ENCODE measurements around the gene PAK6.

The PAK6 gene

DNA sequence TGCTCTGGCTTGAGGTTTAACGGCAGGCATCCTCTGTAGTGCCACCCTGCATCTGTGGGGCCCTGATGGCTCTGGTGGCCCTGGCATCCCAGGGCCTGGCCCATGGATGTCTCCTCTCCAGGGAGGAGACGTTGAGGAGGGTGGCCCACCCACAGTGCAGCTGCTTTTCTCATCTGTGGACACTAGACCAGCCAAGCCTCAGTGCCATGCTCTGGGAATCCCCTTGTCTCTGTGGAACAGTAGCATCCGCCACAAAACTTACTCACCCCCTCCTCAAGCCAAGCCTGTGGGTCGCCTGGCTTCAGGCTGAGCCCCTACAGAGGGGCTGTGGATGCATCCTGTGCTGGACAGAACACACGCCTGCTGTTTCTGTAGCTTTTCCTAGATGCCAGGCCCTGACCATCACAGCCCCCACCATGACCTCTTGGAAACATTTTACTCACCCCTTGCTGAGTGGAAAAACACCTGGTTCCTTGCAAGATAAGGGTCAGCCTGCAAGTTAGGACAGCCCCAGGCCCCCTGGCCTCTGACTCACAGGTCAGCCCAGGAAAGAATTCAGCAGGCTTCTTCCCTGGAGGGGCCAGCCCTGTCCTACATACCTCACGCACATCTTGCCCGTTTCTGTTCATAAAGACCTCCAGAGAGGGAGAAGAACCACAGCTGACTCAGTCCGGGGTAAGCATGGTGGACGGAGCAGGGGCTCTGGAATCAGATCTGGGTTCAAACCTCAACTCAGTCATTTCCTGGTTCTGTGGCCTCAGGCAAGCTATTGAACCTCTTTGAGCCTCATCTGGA is 19.0 kb downstream of the PAK6 start:
- no peak for DNase-seq

DNA sequence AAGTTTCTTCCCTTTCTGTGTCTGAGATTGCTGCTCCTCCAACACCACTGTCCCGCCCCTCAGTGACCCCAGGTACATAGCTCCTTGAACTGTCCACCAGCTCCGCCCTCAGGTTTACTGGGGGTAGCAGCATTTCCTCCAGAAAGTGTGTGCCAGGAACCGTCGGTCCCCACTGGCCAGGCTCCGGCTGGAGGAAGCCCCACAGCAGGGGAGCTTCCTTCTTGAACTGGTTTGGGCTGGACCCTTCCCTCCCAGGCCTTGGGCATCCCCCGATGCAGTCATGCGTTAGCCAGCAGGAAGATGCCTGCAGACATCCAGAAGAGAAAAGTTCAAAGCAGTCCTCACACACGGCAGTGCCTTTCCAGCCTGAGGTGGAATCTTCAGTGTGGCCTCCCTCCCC is 19.7 kb downstream of the PAK6 start:
- no peak for DNase-seq

DNA sequence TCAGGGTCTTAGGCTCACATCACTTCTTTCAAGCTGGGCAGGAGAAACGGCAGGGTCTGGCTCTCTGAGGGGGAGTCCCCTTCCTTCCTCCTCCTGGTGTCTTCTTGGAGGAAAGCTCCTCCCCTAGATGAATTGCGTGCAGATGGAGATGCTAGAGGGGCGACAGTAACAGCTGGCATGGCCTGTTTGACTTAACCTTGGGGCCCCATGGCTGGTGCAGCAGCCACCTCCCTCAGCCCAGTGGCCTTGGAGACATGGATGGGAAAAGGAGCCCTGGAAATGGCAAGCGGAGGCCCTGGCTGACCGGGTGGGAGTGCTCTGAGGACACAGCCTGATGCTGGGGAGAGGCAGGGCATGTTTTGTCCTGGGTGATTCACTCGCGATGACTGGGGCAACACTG is 20.2 kb downstream of the PAK6 start:
- no peak for DNase-seq

DNA sequence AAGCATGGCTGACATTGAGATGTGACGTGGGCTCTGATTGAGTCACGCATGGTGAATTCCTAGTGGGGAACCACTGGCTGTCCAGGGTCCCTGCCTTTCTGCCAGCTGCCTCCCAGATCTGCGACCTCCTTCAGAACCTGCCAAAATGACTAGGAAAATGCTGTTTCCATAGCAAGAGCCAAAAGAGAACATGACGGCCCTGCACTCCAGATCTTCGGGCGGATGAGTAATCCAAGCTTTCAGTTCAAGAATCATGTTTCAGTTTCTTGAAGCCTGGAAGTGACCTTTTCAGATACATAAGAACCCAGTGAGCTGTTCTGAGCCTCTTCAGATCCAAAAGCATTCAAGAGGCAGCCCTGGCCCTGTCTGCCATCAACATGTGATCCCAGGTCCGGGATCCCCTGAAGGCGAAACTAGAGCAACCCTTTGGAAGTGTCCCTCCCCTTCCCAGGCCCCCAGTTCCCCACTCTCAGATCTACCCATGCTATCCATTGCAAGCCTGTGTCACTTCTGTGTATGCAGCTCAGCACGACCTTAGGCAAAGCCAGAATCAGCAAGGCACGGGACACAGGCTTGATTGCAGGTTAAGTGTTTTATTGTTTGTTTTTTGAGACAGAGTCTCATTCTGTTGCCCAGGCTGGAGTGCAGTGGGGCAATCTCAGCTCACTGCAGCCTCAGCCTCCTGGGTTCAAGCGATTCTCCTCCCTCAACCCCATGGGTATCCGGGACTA is 24.3 kb downstream of the PAK6 start:
- DNase-seq, result no peak

DNA sequence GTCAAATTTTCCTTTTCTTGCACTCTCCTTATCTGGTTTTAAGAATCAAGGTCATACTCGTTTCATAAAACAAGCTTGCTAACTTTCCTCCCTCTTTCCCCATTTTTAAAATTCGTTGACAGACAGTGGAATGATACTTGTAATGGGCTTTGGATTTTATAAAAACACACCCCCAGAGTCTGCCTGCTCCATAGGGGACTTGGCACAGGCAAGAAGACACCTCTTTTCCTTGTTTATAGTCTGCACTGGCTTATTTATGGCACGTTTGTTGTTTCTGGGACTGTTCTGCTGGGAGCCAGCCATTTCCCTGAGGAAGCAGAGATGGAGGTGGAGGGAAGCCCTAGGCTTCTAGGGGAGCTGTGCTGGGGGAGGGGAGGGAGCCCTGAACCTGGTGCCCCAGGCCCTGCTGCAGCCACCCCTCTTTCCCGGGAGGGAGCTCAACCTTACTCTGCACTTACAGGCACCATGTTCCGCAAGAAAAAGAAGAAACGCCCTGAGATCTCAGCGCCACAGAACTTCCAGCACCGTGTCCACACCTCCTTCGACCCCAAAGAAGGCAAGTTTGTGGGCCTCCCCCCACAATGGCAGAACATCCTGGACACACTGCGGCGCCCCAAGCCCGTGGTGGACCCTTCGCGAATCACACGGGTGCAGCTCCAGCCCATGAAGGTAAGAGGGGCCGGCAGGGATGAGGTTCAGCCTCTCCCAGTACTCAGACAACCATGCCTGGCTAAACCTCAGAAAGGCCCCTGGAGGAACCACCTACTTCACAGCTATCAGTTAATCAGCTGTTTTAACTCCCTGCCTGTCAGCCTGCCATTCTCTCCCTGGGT is 25.7 kb downstream of the PAK6 start:
- DNase-seq, result no peak

DNA sequence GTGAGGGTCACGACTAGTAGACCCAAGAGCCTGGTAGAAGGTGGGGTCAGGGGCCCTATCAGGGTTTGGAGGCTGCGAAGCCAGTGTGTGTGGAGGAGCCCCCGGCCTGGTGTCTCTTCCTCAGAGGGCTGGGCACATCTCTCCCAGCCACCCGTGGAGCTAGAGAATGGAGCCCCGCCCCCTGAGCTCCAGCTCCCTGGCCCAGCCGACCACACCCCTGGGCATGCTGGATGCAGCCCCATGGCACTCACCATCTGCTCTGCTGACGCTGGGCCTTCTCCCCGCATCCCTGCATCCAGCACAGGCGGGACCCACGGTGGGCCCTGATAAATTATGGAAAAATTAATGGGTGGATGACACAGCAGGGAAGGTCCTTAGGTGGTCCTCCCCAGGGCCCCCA is 26.5 kb downstream of the PAK6 start:
- DNase-seq, result no peak

DNA sequence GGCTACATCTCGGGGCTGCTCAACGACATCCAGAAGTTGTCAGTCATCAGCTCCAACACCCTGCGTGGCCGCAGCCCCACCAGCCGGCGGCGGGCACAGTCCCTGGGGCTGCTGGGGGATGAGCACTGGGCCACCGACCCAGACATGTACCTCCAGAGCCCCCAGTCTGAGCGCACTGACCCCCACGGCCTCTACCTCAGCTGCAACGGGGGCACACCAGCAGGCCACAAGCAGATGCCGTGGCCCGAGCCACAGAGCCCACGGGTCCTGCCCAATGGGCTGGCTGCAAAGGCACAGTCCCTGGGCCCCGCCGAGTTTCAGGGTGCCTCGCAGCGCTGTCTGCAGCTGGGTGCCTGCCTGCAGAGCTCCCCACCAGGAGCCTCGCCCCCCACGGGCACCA is 27.0 kb downstream of the PAK6 start:
- DNase-seq, result no peak

DNA sequence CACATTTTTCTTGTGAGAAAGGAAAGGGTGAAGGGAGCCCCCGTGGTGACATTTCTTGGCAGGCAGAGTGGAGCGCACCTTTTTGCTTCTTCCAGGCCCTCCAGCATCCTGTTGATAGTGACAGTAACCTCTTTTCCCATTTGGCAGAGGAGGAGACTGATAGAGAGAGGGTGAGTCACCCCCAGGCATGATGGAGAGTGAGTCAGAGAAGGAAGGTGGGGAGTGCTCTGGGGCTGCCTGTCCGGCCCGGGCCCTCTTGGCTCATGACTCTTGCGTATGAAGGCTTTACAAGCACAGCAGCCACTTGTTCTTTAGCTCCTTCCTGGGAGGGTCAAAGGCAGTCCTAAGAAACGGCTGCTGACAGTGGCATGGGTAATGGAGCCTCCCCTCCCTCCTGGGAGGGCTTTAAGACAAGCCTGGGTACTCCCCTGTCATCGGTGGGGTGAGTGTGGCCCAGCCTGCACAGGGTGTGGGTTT is 28.0 kb downstream of the PAK6 start:
- DNase-seq, result no peak

DNA sequence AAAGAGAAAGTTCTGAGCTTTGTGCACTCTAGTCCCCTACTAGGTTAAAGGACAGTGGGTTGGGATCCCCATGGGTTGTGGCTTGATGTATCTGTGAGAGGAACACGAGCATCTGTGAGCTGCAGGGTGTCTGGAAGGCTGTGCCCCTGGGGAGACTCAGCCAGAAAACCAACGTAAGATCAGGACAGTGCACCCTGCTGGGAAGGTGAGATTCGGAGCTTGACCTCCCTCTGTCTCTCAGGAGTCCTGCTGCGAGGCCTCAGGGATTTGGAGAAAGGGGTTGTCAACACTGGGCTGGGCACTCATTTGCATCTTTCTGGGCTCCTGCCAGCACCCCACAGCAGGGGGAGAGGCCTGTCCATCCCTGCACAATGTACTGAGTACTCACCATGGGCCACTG is 28.8 kb downstream of the PAK6 start:
- no peak for DNase-seq

DNA sequence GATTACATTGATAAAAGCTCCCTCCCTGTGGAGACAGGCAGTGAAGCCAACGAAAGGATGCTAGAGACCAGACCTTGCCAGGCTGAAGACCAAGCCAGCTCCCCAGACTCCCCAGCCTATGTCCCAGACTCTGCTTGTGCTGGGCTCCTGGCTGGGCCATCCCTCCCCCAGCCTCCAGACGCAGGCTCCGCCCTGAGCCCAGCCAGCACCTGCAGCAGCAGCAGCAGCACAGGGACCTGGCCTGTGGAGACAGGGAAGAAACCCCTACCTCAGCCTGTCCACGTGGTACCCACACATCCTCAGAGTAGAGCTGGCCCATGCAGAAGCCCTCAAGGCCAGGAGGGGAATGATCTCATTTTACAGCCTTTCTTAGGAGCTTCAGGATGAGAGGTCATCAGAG is 30.7 kb downstream of the PAK6 start:
- no peak for DNase-seq

DNA sequence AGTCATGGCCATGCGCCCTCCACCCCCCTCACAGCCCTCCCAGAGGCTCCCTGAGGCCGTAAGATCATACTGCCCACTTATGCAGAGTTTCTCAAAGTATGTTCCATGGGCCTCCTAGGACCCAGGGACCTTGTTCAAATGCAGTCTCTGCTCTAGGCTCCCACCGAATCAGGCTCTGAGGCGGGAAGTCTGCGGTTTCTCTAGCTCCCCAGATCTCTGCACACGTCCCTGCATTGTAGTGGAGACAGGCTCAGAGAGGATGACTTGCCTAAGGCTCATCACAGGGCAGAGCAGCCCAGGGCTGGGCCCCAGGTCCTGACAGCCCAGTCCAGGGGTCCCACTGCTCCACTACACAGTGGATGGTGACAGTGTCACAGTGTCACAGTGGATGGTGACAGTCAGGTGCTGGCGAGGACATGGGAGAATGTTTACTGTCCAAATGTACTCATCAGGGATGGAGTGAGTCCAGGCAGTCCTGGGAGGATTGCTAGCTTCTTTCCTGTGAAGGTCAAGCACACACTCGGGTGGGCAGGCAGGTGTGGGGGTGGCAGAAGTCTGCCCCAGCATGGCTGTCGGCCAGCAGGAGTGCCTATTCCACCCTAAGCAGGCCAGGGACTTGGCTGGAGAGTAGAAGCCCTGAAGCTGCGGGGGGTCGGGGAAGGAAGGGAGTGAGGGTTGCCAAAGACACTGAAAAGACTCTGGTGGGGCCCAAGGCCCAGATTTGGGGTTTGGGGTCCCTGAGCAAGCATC is 31.6 kb downstream of the PAK6 start:
- DNase-seq, result no peak

DNA sequence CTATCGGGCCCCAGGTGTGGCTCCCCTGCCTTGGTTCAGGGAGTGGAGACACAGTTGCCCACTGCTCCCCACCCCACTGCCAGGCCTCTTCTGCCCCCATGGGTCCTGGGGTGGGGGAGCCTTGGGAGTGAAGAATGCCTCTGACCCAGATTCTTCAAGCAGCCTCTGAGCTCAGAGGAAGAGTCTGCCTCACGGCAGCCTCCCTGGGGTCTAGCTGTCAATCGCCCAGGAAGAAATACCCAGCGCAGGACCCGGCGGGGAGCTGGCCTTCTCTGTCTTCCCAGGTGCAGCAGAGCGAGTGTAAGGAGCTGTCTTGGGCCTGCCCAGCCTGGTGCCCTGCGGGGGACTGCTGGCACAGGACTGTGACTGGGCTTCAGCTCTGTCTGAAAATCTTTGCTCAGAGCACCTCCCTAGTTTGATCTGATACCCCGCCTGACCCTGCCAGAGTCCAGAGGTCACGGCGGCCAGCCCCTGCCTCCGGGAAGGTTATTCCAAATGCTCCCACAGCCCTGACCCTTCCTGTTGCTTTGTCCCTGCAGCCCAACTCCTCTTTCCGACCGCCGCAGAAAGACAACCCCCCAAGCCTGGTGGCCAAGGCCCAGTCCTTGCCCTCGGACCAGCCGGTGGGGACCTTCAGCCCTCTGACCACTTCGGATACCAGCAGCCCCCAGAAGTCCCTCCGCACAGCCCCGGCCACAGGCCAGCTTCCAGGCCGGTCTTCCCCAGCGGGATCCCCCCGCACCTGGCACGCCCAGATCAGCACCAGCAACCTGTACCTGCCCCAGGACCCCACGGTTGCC is 33.0 kb downstream of the PAK6 start:
- DNase-seq, result no peak

DNA sequence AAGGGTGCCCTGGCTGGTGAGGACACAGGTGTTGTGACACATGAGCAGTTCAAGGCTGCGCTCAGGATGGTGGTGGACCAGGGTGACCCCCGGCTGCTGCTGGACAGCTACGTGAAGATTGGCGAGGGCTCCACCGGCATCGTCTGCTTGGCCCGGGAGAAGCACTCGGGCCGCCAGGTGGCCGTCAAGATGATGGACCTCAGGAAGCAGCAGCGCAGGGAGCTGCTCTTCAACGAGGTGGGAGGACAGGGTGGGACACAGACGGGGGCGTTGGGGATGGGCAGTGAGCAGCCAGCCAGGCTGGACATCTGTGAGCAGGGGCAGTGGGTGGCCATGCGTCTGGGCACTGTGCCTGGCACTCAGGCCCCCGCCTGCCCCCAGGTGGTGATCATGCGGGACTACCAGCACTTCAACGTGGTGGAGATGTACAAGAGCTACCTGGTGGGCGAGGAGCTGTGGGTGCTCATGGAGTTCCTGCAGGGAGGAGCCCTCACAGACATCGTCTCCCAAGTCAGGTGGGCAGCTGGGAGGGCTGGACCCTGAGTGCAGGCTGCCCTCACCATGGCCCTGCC is 33.7 kb downstream of the PAK6 start:
- DNase-seq, result no peak

DNA sequence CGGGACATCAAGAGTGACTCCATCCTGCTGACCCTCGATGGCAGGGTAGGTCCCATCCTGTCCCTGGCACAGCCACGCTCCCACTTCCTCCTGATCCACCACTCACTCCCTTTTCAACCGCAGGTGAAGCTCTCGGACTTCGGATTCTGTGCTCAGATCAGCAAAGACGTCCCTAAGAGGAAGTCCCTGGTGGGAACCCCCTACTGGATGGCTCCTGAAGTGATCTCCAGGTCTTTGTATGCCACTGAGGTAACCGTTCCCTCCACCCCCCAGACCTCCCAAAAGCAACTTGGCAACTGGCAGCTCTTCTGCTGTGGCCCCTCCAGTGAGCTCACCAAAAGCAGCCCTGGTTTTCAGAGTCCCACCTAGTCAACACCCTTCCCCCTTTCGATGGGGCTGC is 34.6 kb downstream of the PAK6 start:
- no peak for DNase-seq

DNA sequence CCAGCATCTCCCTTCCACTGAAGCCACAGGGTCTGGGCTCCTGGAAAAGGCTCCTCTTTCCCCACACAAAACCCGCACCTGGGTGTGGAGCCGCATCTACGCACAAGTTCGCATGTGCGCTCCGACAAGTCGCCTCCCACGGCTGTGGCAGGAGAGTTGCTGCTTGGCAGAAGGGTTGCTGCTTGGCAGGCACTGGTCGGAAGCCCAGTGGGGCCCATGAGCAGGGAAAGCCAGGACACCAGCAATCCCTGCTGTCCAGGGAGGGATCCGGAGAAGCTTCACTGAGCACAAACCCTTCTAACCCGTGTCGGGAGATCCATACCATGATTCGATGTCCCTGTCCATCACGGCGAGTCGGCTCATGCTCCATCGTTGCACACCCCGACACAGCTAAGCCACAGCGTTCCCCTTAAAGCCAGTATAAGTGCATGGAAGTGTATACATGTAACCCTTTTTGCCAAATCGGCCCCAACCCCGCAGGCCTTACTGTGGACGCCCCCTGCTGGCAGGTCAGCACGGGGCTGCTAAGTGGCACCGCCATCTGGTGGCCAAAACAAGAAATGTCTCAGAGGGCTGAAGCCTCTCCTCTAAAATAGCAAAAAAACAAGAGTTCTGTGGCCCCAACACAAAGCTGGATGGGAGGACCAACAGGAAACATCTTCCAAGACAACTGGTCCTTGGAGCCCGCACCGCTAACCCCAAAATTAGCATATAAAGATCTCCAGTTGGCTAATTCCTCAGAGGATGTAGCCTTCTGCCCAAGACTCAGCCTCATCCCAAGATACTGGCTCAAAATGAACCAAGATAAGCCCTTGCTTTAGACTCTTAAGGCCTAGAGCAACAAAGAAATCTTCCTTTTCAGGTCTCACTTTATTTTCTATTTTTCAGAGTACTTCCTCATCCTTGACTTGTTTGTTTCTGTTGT is 35.7 kb downstream of the PAK6 start:
- DNase-seq, result peak; percentile 90

DNA sequence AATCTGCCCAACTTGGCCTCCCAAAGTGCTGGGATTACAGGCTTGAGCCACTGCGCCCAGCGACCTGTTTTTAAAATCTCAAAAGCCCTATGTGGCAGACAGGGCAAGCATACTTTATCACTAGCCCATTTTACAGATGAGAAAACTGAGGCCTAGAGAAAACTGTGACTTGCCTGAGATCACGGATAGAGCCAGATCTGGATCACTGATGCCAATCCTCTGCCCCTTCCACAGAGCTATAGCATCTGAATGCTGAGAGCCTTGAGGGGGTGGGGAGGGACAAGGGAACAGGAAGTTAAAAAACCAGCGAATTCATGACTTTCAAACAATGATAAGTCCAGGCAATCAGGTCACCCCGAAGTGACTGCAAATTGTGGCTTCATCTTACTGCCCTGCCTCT is 36.7 kb downstream of the PAK6 start:
- DNase-seq, result no peak

DNA sequence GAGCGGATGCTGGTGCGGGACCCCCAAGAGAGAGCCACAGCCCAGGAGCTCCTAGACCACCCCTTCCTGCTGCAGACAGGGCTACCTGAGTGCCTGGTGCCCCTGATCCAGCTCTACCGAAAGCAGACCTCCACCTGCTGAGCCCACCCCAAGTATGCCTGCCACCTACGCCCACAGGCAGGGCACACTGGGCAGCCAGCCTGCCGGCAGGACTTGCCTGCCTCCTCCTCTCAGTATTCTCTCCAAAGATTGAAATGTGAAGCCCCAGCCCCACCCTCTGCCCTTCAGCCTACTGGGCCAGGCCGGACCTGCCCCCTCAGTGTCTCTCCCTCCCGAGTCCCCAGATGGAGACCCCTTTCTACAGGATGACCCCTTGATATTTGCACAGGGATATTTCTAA is 37.1 kb downstream of the PAK6 start:
- DNase-seq, result no peak

DNA sequence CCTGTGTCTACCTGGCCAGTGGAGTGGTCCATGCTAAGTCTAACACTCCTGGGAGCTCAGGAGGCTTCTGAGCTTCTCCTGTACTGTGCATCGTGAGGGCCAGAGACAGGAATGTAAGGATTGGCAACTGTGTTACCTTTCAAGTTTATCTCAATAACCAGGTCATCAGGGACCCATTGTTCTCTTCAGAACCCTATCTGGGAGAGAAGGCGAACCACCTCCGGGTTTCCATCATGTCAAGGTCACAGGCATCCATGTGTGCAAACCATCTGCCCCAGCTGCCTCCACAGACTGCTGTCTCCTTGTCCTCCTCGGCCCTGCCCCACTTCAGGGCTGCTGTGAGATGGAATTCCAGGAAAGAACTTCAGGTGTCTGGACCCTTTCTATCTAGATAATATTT is 38.1 kb downstream of the PAK6 start:
- DNase-seq, result no peak

DNA sequence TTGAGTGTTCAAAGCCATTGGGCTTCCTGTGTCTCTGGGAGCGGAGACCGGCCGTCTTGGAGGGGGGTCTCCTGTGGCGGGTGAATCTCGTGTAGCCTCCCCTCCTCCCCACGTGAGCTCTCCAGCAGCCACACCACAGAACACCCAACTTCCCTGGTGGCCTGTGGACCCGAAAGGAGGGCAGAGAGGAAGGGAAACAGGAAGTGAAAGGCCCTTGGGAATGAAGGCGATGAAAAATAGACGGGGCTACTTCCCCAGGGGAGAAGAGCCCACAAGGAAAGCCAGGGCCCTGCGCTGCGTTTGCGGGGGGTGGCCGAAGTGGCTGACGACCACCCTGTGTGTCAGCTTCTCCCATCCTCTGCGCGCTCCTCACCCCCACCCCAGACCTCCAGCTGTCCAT is 38.6 kb downstream of the PAK6 start:
- DNase-seq, result no peak

DNA sequence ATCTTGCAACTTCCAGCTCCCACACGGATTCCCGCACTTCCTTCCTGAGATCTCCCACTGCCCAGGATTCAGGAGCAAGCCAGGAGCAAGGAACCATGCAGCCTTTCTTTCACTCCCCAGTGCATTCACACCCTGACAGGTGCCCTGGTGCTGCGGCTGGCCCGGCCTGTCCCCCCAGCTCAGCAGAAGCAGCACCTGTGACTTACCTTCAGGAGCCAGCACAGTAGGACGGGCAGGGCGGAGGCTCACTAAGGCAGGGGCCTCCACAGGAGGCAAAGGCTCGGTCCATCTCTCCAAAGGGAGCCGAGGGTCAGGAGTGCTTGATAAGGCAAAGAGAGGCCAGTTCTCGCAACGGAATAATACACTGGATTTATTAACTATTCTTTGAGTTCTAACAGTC is 39.2 kb downstream of the PAK6 start:
- DNase-seq, result no peak
